GM21825 (cell line): Measurements from ENCODE around the gene GPR156.

Source experiments
- ATAC-seq: cut with Tn5 transposase; IDR thresholded peaks from one replicate; pipeline ENCODE4 v1.9.1; 2021; ENCODE audit warnings: mild to moderate bottlenecking, moderate library complexity; ENCODE audit not compliant: unreplicated experiment

Gene GPR156

GRCh38 chr3:120198305-120198878 is 86.6 kb downstream of the GPR156 start:
- no peak for ATAC-seq

- no peak for ATAC-seq
Measured at GRCh38 chr3:120196812-120197211, 88.2 kb downstream of the GPR156 start.

- ATAC-seq, result no peak
Measured at GRCh38 chr3:120196333-120196732, 88.7 kb downstream of the GPR156 start.

GRCh38 chr3:120193554-120193953 is 91.5 kb downstream of the GPR156 start:
- ATAC-seq, result no peak

- ATAC-seq, result no peak
Measured at GRCh38 chr3:120192579-120192978, 92.4 kb downstream of the GPR156 start.

GRCh38 chr3:120192159-120192558 is 92.9 kb downstream of the GPR156 start:
- no peak for ATAC-seq

- ATAC-seq, result no peak
Measured at GRCh38 chr3:120182613-120183511, 102.2 kb downstream of the GPR156 start.

- no peak for ATAC-seq
Measured at GRCh38 chr3:120181632-120182031, 103.4 kb downstream of the GPR156 start.

- no peak for ATAC-seq
Measured at GRCh38 chr3:120180731-120181412, 104.2 kb downstream of the GPR156 start.

- no peak for ATAC-seq
Measured at GRCh38 chr3:120177707-120178306, 107.2 kb downstream of the GPR156 start.

GRCh38 chr3:120177151-120177550 is 107.9 kb downstream of the GPR156 start:
- no peak for ATAC-seq

- no peak for ATAC-seq
Measured at GRCh38 chr3:120174811-120175539, 110.0 kb downstream of the GPR156 start.

GRCh38 chr3:120173056-120173675 is 111.9 kb downstream of the GPR156 start:
- ATAC-seq, result no peak

- ATAC-seq, result no peak
Measured at GRCh38 chr3:120172070-120172469, 113.0 kb downstream of the GPR156 start.

GRCh38 chr3:120171134-120171873 is 113.7 kb downstream of the GPR156 start:
- no peak for ATAC-seq

GRCh38 chr3:120170223-120170622 is 114.8 kb downstream of the GPR156 start:
- ATAC-seq, result no peak

GRCh38 chr3:120169407-120169806 is 115.6 kb downstream of the GPR156 start:
- no peak for ATAC-seq

- no peak for ATAC-seq
Measured at GRCh38 chr3:120168611-120169010, 116.4 kb downstream of the GPR156 start.

- no peak for ATAC-seq
Measured at GRCh38 chr3:120168038-120168437, 117.0 kb downstream of the GPR156 start.

GRCh38 chr3:120167488-120167887 is 117.5 kb downstream of the GPR156 start:
- ATAC-seq, result no peak
